B cell (primary cell): ENCODE measurements around the gene CARTPT. TPM values are rescaled to one million over a fixed set of nuclear protein-coding genes. Genes with fewer than 3 reads are reported as not detected.

Experiments used
- ATAC-seq: fragments of 200-7000 bp; cut with Tn5 transposase; one replicate; pipeline ENCODE4 v1.10.0; 2021; ENCODE audit warnings: low read depth, mild to moderate bottlenecking, moderate number of reproducible peaks, moderate library complexity
- CTCF ChIA-PET: fragments of 350-600 bp; sonication (Branson Sonifier 250); formaldehyde crosslinking; loops from one replicate; lab custom pipeline; 2021; ENCODE audit warnings: antibody characterized with exemption, inconsistent platforms; lab: Charles Lee
- POLR2A ChIA-PET: fragments of 350-600 bp; sonication (Branson Sonifier 250); formaldehyde crosslinking; loops from one replicate; lab custom pipeline; 2021; ENCODE audit warnings: antibody characterized with exemption; lab: Charles Lee
- DNase-seq: peaks from one replicate; pipeline ENCODE4 v3.0.0; 2013
- H2AFZ ChIP-seq: 2 replicates; pipeline ENCODE4 v1.6.1; 2012; ENCODE audit warnings: mild to moderate bottlenecking, low read depth, low read length; ENCODE audit not compliant: insufficient read depth, poor library complexity, severe bottlenecking
- H3K27ac ChIP-seq, 2 donors: 1 replicate in 1 of 2; 2 replicates in 1 of 2; pipeline ENCODE4 v1.5.1; 2012 to 2013; ENCODE audit warnings: low read length in 2 of 2, mild to moderate bottlenecking in 2 of 2, moderate library complexity in 1 of 2
- H3K27me3 ChIP-seq, 4 experiments: fragments of 200-600 bp in 1 of 4; sonication (generic) in 1 of 4; replicated peaks in 1 of 4; 1 replicate in 2 of 4; 2 replicates in 2 of 4; pipeline versions ENCODE4 v1.6.1 to v1.7.0; 2013 to 2016; ENCODE audit warnings: low read length in 3 of 4, mild to moderate bottlenecking in 2 of 4, mixed read lengths in 1 of 4, moderate library complexity in 1 of 4; ENCODE audit not compliant: insufficient read depth in 4 of 4, control insufficient read depth in 3 of 4; ENCODE audit errors: control extremely low read depth in 1 of 4
- H3K36me3 ChIP-seq, 2 experiments: replicated peaks in 1 of 2; 1 replicate in 1 of 2; 2 replicates in 1 of 2; pipeline versions ENCODE4 v1.6.1 to v1.7.1; 2013; ENCODE audit warnings: low read length in 1 of 2; ENCODE audit not compliant: insufficient read depth in 2 of 2, control insufficient read depth in 1 of 2; ENCODE audit errors: control extremely low read depth in 1 of 2, extremely low read depth in 1 of 2
- H3K4me1 ChIP-seq, 2 donors: fragments of 200-600 bp in 1 of 2; sonication (generic) in 1 of 2; 1 replicate in 1 of 2; 2 replicates in 1 of 2; pipeline versions ENCODE4 v1.5.1 to v1.6.1; 2013 to 2017; ENCODE audit warnings: low read length in 2 of 2; ENCODE audit not compliant: control insufficient read depth in 2 of 2, insufficient read depth in 2 of 2
- H3K4me2 ChIP-seq: replicated peaks from 2 replicates; pipeline ENCODE3; 2012; ENCODE audit warnings: mild to moderate bottlenecking, low read depth, low read length; ENCODE audit not compliant: poor library complexity, severe bottlenecking
- H3K4me3 ChIP-seq, 5 experiments: fragments of 200-600 bp in 1 of 5; sonication (generic) in 1 of 5; 1 replicate in 3 of 5; 2 replicates in 2 of 5; pipeline versions ENCODE4 v1.5.1 to v1.7.0; 2011 to 2016; ENCODE audit warnings: low read length in 4 of 5, mild to moderate bottlenecking in 4 of 5, low read depth in 2 of 5, control low read depth in 1 of 5, moderate library complexity in 1 of 5; ENCODE audit not compliant: insufficient read depth in 1 of 5; ENCODE audit errors: control extremely low read depth in 1 of 5, extremely low read depth in 1 of 5
- H3K79me2 ChIP-seq: fragments of 200-600 bp; sonication (generic); one replicate; pipeline ENCODE4 v1.6.0; 2016; ENCODE audit warnings: low read length; ENCODE audit not compliant: control insufficient read depth, insufficient read depth
- H3K9ac ChIP-seq: fragments of 200-600 bp; sonication (generic); 2 replicates; pipeline ENCODE4 v1.6.1; 2017; ENCODE audit warnings: mild to moderate bottlenecking, low read length, moderate library complexity
- H3K9me3 ChIP-seq, 3 donors: one replicate each; pipeline versions ENCODE4 v1.6.1 to v1.7.1; 2013; ENCODE audit warnings: low read length in 2 of 3; ENCODE audit not compliant: control insufficient read depth in 2 of 3, insufficient read depth in 1 of 3; ENCODE audit errors: control extremely low read depth in 1 of 3
- H4K20me1 ChIP-seq: 2 replicates; pipeline ENCODE4 v1.6.0; 2012; ENCODE audit warnings: mild to moderate bottlenecking, low read length; ENCODE audit not compliant: insufficient read depth, control insufficient read depth, poor library complexity, severe bottlenecking
- H3K27ac Mint-ChIP-seq: one replicate; pipeline ENCODE4 v1.8.0; 2021; ENCODE audit warnings: mixed read lengths
- H3K27me3 Mint-ChIP-seq: one replicate; pipeline ENCODE4 v1.8.0; 2021; ENCODE audit warnings: mixed read lengths
- H3K4me1 Mint-ChIP-seq: one replicate; pipeline ENCODE4 v1.8.0; 2021; ENCODE audit warnings: mixed read lengths
- H3K4me3 Mint-ChIP-seq: one replicate; pipeline ENCODE4 v1.8.0; 2021; ENCODE audit warnings: mixed read lengths
- H3K9me3 Mint-ChIP-seq: one replicate; pipeline ENCODE4 v1.8.0; 2022; ENCODE audit warnings: mixed read lengths; ENCODE audit not compliant: insufficient read depth
- CTCF ChIP-seq: fragments of 200-600 bp; IDR thresholded peaks from one replicate; pipeline ENCODE4 v1.8.0; 2022; ENCODE audit warnings: antibody characterized with exemption, mild to moderate bottlenecking
- EZH2 ChIP-seq: IDR thresholded peaks from 2 replicates; pipeline ENCODE4 v1.6.1; 2012; ENCODE audit warnings: borderline replicate concordance, low read depth, mild to moderate bottlenecking, moderate library complexity, low read length; ENCODE audit not compliant: insufficient read depth, poor library complexity, severe bottlenecking
- WGBS: methylation state at CpG from one replicate; pipeline ENCODE4 v1.1.5; 2013; ENCODE audit warnings: missing lambda C conversion rate; ENCODE audit not compliant: insufficient coverage; 5-methylcytosine and 5-hydroxymethylcytosine counted together
- intact Hi-C: fragments of 100-400 bp; cut with micrococcal nuclease; formaldehyde crosslinking; loops from one replicate; pipeline ENCODE4 v1.10.0; 2022
- polyA plus RNA-seq: library from polyadenylated mRNA; depleted of rRNA; stranded (reverse); fragments of >200 nt; gene quantifications from 2 replicates; pipeline ENCODE4 v1.2.3, GENCODE V29; 2012
- total RNA-seq, 2 donors: library from RNA; stranded (reverse); fragments of 120-200 nt in 1 of 2; gene quantifications; 1 replicate in 1 of 2; 2 replicates in 1 of 2; pipeline versions ENCODE4 v1.2.3 to v1.2.4, GENCODE V29; 2013 to 2022

CARTPT gene
- total and polyA plus RNA-seq, 2 donors (not counting 1 experiment from before 2014, with no cell fraction given) = not detected

DNA sequence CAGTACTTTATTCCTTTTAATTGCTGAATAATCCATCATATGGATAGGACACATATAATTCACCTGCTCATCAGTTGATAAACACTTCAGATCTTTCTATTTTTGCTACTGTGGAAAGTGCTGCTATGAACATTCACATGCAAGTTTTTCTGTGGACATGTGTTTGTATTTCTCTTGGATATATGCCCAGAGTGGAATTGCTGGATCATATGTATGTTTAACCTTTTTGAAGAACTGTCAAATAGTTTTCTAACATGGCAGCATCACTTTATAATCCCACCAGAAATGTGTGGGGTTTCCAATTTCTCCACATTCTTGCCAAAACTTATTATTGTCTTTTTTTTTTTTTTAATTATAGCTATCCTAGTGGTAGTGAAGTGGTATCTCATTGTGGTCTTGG lies 15.1 kb downstream of the CARTPT start:
- intact Hi-C loops = no loop called here
- POLR2A ChIA-PET = no interaction called here

DNA sequence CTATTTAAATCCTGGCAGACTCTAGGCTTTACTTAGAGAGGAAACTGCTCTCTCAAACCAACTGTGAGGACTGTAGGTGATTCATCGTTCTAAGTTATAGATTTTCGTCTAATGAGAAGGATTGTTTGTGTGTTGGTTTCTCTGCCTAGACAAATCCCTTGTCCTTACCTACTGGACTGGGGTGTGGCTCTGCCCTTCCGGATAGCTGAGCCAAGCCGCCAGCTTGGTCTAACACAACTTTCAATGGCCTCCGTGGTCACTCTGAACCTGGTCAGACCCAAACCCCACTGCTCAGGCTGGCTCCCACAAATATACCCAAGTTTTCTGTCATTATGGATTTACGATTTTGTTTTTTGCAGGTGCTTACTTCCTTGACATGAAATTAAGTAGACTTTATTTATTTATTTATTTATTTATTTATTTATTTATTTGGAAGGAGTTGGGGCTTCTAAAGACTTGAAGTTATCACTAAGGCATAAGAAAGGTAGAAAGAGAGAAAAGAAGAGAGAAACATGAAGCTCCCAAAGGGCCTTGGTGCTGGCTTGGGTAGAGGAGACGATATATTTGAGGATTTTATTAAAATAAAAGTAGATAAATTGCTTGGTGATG lies 19.0 kb downstream of the CARTPT start:
- Histone ChIP-seq H3K9me3 (no peaks in the 10 kb centered on the region), H3K79me2 (no peaks in the 10 kb centered on the region), H3K27ac (no peak overlapping the region), H2AFZ (no peak overlapping the region), H3K27me3 (no peaks in the 10 kb centered on the region), H3K4me3 (no peak overlapping the region), H3K4me1 (no peaks in the 10 kb centered on the region), H3K4me2 (no peak overlapping the region), H3K36me3 (no peaks in the 10 kb centered on the region), H4K20me1 (no peaks in the 10 kb centered on the region), H3K9ac (no peak overlapping the region)
- intact Hi-C loops = no loop called here
- POLR2A ChIA-PET = no interaction called here
- Mint-ChIP-seq H3K9me3 (no peaks in the 10 kb centered on the region), H3K4me3 (no peak overlapping the region), H3K4me1 (no peaks in the 10 kb centered on the region), H3K27me3 (peaks cover 12% of the 10 kb centered on the region), H3K27ac (no peak overlapping the region)
- TF ChIP-seq CTCF (no peak), EZH2 (no peak)
- ATAC-seq (no peak), DNase-seq (no peak)
- CTCF ChIA-PET = no interaction called here
- 100% methylated on average over 3 of the region's 7 CpGs for WGBS

More for the DNA sequence above, 15.1 kb downstream of the CARTPT start:
- no peak overlapping the region for H3K27ac Mint-ChIP-seq
- no peaks in the 10 kb centered on the region for H3K9me3 Mint-ChIP-seq
- TF ChIP-seq EZH2 (no peak), CTCF (no peak)
- no peak for DNase-seq
- H3K9ac ChIP-seq = no peak overlapping the region
- H3K79me2 ChIP-seq = no peaks in the 10 kb centered on the region
- no peaks in the 10 kb centered on the region for H4K20me1 ChIP-seq
- CTCF ChIA-PET = no interaction called here
- no peaks in the 10 kb centered on the region for H3K36me3 ChIP-seq
- H3K4me2 ChIP-seq = no peak overlapping the region
- H3K4me1 ChIP-seq = no peaks in the 10 kb centered on the region
- no peaks in the 10 kb centered on the region for H3K27me3 ChIP-seq
- ATAC-seq = no peak
- no peak overlapping the region for H2AFZ ChIP-seq
- no peak overlapping the region for H3K4me3 ChIP-seq
- peaks cover 12% of the 10 kb centered on the region for H3K27me3 Mint-ChIP-seq
- no peak overlapping the region for H3K4me3 Mint-ChIP-seq
- no peak overlapping the region for H3K27ac ChIP-seq
- H3K9me3 ChIP-seq = no peaks in the 10 kb centered on the region
- no peaks in the 10 kb centered on the region for H3K4me1 Mint-ChIP-seq
